Measurements from ENCODE around the gene MIGA1.
A peak's percentile ranks its signal among the peaks of the same experiment; 100 is the strongest.

Gene MIGA1

DNA sequence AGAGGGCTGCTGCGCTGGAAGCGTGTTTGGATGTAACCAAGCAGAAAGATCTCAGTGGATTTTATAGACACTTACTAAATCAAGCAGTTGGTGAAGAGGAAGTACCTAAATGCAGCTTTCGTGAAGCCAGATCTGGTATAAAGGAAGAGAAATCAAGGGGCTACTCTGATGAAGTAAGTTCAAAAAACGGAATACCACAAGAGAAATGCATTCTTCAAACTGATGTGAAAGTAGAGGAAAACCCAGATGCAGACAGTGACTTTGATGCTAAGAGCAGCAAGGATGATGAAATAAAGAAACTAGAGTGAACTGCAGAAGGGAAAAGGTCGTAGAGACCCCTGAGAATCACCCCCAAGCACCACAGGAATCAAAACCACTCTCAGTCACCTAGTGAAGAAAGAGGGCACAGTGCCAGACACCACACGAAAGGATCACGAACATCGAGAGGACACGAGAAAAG lies 68.2 kb downstream of the MIGA1 start:
- no peak for DNase-seq (ENCODE audit: low spot score)

DNA sequence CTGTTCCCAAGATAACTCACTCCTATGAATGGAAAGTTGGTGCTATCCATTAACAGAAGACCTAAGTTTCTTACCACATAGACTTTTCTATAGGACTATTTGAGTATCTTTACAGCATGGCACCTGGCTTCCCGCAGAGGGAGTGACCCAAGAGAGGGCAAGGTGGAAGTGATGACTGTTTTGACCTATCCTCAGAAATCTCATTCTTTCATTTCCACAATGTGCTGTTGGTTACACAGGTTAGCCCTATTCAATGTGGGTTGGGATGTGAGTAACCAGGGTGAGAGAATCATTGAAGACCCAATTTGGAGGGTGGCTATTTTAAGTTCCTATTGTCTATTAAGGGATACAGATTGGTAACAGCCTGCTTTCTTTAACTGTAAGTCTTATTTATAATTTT lies 70.6 kb downstream of the MIGA1 start:
- DNase-seq (ENCODE audit: low spot score): no peak

DNA sequence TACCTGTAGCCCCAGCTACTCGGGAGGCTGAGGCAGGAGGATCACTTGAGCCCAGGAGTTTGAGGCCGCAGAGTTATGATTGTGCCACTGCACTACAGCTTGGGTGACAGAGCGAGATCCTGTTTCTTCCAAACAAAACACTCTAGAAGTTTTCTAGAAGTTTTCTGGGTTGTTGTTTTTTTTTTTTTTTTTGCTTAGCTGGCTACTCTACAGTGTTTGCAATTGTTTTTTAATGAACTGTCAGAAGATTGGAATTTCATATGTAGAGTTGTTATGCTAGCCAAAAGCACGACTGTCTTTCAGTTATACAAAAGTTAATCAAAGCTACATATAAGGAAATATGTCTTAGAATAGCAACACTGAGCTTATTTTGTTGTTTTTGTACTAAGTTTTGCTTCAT lies 78.1 kb downstream of the MIGA1 start:
- DNase-seq (ENCODE audit: low spot score): no peak

DNA sequence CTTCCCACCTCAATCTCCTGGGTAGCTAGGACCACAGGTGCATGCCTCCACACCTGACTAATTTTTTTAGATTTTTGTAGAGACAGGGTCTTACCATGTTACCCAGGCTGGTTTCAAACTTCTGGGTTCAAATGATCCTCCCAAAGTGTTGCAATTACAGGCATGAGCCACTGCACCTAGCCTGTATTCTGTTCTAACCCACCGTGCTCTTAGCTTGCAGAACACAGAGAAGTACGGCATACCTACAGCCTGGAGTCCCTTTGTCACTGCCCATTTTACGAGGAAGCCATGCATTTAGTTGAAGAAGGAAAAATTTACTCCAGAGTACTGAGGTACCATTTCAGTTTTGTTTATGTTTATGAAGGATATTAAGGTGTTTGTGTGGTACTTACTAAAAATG lies 79.3 kb downstream of the MIGA1 start:
- no peak for DNase-seq (ENCODE audit: low spot score)

DNA sequence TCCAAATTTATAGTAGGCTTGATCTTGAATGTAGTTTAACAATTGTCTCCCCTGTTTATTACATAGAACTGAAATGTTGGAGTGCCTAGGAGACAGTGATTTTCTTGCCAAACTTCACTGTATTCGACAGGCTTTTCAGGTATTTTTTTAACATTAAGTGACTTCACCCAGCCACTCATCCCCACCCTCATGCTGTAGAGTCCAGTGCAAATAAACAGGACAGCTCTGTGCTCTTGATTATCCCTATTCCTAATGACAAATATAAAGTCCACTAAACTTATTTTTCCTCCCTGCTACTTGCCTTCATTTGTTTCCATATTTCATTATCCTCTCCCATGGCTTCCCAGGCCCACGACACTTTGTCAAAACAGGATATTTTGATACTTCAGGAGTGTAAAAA lies 79.8 kb downstream of the MIGA1 start:
- no peak for DNase-seq (ENCODE audit: low spot score)

DNA sequence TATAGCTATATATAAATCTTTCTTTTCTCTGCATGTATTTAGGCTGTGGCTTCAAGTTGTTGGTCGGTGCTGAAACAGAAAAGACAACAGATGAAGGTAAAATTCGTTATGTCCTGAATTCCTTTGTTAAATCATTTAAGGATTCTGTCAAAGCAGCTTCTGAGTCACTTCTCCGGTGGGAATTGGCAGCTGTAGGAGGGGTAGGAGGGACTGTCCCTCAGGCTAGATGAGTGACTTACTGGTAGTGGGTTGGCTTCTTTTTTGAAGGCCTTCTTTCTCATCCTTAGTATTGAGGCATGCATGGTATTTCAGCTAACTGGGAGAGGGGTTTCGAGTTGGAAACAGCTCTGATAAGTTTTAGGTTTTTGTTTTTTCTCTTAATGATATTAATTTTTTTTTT lies 86.8 kb downstream of the MIGA1 start:
- no peak for DNase-seq (ENCODE audit: low spot score)

DNA sequence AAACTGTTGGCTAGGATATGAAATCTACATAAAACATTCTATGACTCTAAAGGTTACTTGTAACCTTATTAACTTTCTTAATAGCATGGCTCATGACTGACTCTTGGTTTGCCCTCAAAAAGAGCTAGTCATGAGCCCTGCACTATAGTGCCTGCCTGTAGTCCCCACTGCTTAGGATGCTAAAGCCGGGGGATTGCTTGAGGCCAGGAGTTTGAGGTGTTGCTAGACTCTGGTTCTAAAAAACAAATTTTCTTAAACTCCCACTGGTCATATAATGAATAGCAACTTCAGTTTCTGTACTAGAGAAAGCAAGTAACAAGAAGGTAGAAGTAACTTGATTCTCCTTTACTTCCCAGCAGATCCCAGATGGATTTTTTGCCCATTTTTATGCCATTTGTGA lies 93.2 kb downstream of the MIGA1 start:
- DNase-seq (ENCODE audit: low spot score): no peak

DNA sequence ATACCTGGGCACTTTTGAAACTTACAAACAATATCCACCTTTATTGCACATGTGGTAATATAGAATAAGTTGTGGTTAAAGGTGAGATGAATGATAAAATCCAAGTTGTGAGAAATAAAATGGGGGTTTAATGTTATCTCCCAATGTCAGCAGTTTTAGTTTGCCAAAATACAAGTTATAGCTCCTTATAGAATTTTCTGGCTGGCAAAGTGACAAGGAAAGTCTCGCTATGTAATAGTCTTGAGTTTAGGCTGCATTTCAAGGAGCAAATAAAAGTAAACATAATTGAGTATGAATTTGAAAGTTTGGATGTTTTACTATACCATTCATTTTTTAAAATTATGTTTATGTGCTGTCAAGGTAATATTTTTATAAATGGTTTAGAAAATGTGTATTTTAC lies 94.0 kb downstream of the MIGA1 start:
- no peak for DNase-seq (ENCODE audit: low spot score)

DNA sequence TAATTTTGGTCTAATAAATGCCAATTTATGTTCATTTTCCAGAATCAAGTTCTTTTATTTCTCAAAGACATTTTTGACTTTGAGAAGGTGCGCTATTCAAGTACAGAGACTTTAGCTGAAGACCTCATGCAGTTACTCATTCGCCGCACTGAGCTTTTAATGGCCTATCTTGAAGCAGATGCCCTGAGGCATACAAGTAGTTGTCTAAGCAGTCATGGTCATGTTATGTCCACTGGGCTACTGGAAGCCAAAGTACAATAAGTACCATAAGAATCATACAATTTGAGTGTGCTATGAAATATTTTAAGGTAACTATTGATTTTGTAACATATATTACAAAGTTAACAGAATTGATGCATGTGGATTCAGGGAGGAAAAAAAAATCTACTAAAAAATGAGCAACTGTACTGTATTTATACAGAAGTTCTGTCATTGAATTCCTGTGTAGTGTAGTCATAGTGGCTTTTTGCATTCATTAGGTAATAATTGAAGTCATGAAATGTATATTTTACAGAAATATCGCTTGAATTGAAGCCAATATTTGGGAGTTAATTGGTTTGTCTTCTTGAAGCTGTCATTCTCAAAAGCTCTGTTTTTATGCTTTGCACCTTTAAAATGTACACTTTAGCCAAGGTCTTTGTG lies 95.5 kb downstream of the MIGA1 start:
- DNase-seq (ENCODE audit: low spot score): no peak

DNA sequence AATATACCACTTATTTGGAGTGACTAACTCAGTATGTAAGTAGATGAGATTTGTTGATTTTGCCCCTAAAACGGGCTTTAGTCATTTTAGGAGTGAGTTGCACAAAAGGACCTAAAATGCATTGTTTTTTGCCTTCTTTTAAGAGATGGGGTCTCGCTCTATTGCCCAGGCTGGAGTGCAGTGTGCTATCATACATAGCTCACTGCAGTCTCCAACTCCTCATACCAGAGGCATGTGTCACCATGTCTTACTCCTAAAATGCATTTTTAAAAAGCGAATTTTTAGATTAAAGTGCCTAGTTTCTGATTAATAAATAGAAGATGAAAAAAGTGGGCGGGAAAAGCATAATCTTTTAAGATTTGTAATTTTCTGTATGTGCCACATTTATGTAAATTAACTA lies 97.4 kb downstream of the MIGA1 start:
- DNase-seq (ENCODE audit: low spot score): no peak

DNA sequence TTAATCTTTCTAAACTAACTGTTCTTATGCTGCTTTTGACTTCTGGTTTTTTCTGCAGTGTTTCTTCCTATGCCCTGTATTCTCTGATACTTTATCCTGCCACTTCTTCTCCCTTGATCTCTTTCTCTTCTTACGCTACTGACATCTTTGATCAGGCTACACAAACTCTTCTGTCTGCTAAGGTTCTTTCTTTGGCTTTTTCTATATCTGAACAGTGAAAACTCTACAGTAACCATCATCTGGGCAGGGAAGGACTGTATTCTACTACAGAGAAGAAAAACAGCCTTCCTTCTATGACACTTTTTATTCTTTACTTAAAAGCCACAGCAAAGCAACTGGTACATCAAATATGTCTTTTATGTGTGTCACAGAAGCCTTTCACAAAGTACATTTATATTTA lies 101.6 kb downstream of the MIGA1 start:
- no peak for DNase-seq (ENCODE audit: low spot score)

DNA sequence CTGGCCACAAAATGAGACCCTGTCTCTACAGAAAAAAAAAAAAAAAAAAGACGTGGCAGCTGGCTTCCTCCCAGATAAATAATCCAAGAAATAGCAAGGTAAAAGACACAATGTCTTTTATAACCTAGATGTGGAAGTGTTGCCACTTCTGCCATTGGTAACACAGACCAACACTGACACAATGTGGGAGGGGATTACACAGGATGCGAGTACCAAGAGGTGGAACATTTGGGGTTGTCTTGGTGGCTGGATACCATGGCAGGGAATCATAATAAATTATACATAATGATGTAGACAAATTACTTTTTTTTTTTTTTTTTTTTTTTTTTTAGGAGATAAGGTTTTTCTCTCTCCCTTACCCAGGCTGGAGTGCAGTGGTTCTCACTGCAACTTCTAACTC lies 103.0 kb downstream of the MIGA1 start:
- DNase-seq (ENCODE audit: low spot score): no peak

DNA sequence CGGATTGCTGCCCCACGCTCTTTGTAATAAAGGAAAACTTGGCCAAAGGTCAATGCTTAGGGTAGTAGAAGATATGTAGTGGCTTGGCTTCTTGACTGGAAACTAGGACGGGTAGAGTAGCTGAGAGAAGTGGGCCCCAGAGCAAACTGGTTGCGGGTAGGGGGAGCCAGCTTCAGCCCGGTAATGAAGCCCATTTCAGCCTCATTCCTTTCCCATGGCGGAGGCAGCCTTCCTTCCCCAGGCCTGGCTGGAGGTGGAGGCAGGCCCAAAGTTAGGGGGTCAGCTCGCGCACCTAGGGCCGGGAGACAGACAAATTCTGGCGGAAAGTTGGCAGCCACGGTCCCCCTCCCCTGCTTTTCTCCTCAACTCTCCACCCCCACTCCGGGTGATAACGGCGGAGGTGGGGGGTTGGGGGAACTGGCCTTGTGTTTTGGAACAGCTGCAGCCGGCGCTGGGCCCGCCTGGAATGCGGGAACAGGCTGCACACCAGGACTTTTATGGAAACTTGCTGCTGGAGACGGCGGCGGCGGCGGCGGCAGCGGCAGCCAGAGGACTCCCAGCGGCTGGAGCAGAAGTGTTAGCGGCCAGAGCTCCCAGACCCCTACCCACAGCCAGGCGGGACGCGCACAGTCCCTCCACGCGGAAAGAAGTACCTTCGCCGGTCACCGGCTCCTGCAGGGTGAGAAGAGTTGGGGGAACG lies 108.8 kb downstream of the MIGA1 start, which contains the start of gene NEXN:
NEXN (plus strand) TSS at position 544 of the 700 bp plus-strand sequence. CDS start 27,483 bp downstream, outside the sequence.
- peak; percentile 36 for DNase-seq (ENCODE audit: low spot score)

DNA sequence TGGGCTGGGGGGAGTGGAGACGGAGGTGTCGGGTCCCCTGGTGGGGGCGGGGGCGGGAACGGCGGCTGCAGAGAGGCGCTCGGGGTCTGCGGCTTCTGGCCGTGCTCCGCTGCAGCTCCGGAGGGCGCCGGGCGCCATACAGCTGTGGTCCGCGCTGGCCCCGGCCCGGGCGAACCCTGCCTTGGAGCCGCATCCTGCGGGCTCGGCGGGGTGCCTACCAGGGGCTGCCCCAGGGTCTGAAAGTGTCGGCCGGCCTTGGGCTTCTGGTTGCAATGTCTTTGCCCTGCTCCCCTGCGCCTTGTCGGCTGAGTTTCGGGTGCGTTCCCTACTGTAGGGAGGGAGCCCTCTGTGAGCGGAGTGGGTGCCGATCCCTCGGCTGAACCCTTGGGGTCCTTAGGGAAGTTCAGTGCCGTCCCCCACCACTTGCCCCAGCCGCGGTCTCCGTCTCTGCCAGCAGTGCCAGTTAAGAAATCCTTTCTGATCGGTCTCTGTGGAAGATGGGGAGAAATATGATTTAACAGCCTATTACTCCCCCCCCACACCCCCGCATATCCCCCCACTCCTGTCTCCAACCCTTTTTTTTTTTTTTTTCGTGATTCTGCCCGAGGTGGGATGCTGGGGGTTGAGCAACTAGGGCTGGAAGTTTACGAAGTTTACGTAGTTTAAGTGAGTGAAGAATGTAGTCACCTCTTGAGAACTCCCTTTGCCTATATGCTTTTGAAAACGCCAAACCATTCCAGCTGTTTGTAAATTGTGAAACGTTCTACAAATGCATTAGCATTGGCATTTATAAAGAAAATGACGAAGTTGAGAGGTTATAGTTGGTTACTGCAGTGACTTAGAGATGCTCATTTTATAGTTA lies 109.6 kb downstream of the MIGA1 start:
- DNase-seq (ENCODE audit: low spot score): no peak

DNA sequence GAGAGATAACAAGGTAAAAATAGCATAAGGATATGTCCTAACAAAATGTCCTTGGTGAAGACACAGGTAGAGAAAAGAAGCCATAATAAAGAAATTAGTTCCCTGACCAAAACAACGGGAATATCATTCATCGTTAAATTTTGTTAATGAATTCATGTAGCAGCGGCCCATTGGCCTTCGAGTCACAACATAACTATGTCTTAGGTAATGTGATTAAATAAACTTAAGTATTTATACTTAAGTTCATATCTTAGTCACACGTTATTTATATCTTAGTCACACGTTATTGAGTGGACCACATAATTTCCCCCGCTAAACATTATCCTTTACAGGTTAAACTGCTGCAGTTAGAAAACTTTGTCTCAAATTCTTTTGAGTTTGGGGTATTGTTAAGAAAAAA lies 110.2 kb downstream of the MIGA1 start:
- DNase-seq (ENCODE audit: low spot score): peak; percentile 38

DNA sequence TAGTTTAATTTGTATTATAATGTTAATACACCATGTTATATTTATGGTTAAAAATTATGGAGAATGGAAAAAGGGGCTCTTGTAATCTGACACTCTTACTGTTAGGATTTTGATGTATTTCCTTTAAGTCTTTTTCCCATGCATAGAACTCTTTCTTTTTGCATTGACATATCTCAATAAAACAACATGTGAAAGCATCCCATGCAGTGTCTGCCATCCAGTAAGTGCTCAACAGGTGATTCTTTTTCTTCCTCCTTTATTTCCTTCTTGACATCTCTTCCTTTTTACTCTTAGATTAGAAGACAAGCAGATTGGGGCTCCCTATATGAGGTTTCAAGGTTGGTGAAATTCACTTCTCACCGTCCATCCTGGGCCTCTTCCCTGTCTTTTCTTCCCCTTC lies 111.8 kb downstream of the MIGA1 start:
- DNase-seq (ENCODE audit: low spot score): no peak

DNA sequence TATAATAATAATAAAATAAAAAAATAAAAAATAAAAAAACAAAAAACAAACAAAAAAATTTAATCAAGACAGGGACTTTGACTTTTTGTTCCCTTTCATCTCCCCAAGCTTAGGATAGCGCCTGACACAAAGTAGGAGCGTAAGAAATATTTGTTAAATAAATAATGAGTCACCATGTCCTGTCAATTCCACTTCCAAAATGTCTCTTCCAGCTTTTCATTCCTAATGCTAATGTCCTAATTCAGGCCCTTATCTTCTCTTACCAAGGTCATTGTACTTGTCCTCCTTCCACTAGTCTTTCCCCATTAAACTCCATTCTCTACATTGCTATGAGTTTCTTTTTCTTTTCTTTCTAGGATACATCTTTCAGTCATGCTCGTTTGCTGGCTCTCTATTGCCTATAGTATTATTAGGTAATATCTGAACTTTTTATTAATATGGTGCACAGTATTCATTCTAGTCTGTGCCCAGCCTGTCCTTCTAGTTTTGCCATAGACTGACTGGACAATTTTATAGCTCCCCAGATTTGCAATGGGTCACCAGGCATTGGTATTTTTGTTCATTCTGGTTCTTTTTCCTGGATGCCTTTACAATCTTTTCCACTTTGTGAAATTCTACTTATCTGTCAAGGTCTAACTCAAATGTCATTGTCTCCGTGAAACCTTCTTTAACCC lies 120.3 kb downstream of the MIGA1 start:
- DNase-seq (ENCODE audit: low spot score): no peak

DNA sequence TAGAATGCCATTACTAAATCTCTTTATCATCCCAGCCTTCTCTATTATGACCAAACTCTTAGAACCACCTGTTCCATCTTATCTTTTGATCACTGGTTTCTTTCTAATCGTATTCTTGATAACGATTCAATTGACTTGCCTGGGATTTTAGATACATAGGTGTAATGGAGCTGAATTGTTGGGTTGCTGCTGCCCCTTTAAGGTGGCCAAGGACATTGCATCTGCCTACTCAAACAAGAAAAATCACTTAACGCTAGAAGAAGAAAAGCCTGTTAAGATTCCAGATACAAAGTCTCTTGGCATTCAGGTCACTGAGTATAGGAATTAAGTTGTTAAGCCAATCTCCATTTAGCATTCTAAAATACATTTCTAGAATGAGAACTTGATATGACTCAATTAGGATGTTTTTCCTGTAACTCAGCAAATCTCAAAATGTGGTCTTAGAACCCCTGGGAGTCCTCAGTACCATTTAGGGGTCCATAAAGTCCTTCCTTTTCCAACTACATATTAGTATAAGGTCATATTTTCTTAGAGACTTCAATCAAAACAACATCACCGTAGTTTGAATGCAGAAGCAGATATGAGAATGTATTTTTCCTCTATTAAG lies 121.3 kb downstream of the MIGA1 start:
- no peak for DNase-seq (ENCODE audit: low spot score)

DNA sequence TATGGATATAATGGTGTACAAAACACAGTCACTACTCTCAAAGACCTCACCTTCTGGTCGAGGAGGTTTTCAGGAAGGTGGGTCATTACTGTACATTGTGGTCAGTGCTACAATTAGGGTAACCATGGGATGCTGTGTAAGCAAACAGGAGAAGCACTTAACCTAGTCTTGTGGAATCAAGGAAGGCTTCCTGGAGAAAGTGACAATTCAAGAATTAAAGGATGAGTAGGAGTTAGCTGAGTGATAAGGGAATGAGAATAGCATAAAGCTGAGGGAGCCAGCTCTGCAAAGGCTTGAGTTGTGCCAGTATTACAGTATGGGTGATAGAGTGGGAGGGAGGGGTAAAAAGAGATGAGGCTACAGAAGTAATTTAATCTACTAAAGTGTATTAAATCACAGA lies 126.2 kb downstream of the MIGA1 start:
- no peak for DNase-seq (ENCODE audit: low spot score)

DNA sequence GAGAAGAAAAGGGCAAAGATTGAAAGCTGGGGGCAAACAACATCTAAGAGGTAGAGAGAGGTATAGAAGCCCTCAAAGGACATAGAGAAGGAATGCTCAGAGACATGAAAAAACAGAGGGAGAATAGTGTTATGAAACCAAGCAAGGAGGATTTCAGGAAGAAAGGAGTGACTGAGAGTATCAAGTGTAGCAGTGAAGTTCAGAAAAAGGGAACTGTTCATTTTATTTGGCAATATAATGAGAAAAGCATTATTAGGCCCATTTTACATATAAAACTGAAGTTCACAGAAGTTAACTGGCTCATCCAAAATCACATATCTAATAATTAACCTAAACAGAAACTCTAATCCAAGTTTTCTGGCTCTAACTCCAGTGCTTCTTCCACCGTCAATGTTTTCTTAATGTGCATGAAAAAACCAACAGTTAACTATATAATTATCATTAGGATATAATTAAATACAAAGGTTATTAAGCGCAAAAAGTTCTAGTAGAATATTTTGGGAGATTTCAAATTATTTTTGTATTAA lies 126.6 kb downstream of the MIGA1 start:
- DNase-seq (ENCODE audit: low spot score): no peak

DNA sequence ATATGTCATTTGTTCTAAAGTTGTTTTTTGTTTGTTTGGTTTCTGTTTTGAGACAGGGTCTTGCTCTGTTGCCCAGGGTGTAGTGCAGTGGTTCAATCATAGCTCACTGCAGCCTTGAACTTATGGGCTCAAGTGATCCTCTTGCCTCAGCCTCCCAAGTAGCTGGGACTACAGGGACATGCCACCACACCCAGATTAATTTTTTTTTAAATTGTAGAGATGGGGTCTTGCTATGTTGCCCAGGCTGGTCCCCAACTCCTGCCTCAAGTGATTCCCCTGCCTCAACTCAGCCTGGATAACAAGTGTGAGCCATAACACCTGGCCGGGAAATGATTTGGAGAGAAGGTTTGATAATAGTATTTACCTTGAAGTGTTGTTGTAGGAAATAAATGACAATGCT lies 127.2 kb downstream of the MIGA1 start:
- no peak for DNase-seq (ENCODE audit: low spot score)

DNA sequence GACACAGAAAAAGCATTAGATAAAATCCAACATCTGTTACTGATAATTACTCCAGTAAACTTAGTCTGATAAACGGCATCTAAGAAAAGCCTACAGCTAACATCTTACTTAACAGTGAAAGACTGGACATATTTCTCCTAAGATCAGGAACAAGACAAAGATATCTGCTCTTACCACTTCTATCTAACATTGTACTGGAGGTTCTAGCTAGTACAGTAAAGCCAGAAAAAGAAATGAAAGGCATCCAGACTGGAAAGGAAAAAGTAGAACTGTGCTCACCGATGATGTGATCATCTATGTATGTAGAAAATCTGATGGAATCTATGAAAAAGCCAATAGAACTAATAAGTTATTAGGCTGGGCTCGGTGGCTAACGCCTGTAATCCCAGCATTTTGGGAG lies 130.7 kb downstream of the MIGA1 start:
- no peak for DNase-seq (ENCODE audit: low spot score)

Measured in kidney capillary endothelial cell (primary cell).